Measurements from ENCODE around the gene CCT4. TPM values are rescaled to one million over a fixed set of nuclear protein-coding genes. Genes with fewer than 3 reads are reported as not detected.

CCT4 gene
- total RNA-seq, 2 donors from 2014 or later, result 64.9 to 69.8 TPM

GRCh38 chr2:61910603-61911002, 22.1 kb upstream of the CCT4 start:
- TF ChIP-seq CTCF (IDR thresholded peaks at IDR 0.05), result no peak
- H3K4me3 ChIP-seq, result no peak overlapping the region
- H3K27me3 ChIP-seq, result no peaks in the 10 kb centered on the region
- no peaks in the 10 kb centered on the region for H3K36me3 ChIP-seq
- H3K4me1 ChIP-seq, result peaks cover 0 to 14% of the 10 kb centered on the region in 2 donors
- H3K9me3 ChIP-seq, result no peaks in the 10 kb centered on the region
- no peak overlapping the region for H3K27ac ChIP-seq
- DNase-seq (ENCODE audit: low spot score), result no peak

- no peak for TF ChIP-seq CTCF (IDR thresholded peaks at IDR 0.05)
- Histone ChIP-seq H3K4me3 (no peak overlapping the region), H3K9me3 (no peaks in the 10 kb centered on the region), H3K36me3 (no peaks in the 10 kb centered on the region), H3K27ac (no peak overlapping the region), H3K4me1 (peaks cover 0 to 20% of the 10 kb centered on the region in 2 donors), H3K27me3 (no peaks in the 10 kb centered on the region)
- no peak for DNase-seq (ENCODE audit: low spot score)
These were observed 20.7 kb upstream of the CCT4 start for GRCh38 chr2:61909116-61909515.

- peak overlapping the region; percentile 88 to 95 for H3K4me3 ChIP-seq
- no peak for TF ChIP-seq CTCF (IDR thresholded peaks at IDR 0.05)
- DNase-seq (ENCODE audit: low spot score), result no peak
- no peaks in the 10 kb centered on the region for H3K36me3 ChIP-seq
- H3K4me1 ChIP-seq, result peaks cover 0 to 20% of the 10 kb centered on the region in 2 donors
- H3K9me3 ChIP-seq, result no peaks in the 10 kb centered on the region
- peak overlapping the region; percentile 78 to 82 for H3K27ac ChIP-seq
- no peaks in the 10 kb centered on the region for H3K27me3 ChIP-seq
These were observed 17.7 kb upstream of the CCT4 start for GRCh38 chr2:61906186-61906470.

- Histone ChIP-seq H3K36me3 (no peaks in the 10 kb centered on the region), H3K9me3 (no peaks in the 10 kb centered on the region), H3K27me3 (no peaks in the 10 kb centered on the region)
These were observed 17.1 kb upstream of the CCT4 start, which contains the start of gene COMMD1 for GRCh38 chr2:61905372-61906185. Gene COMMD1 (plus strand): TSS chr2:61905674. CDS start chr2:61905679, 5 bp downstream.

GRCh38 chr2:61900281-61900680, 11.8 kb upstream of the CCT4 start:
- no peak for DNase-seq (ENCODE audit: low spot score)
- Histone ChIP-seq H3K4me1 (peaks cover 0 to 6% of the 10 kb centered on the region in 2 donors), H3K4me3 (no peak overlapping the region), H3K27ac (no peak overlapping the region), H3K36me3 (no peaks in the 10 kb centered on the region), H3K9me3 (no peaks in the 10 kb centered on the region), H3K27me3 (no peaks in the 10 kb centered on the region)
- TF ChIP-seq CTCF (IDR thresholded peaks at IDR 0.05), result no peak

More at GRCh38 chr2:61905372-61906185, 17.1 kb upstream of the CCT4 start, which contains the start of gene COMMD1:
- DNase-seq (ENCODE audit: low spot score), result peak; percentile 80
- H3K4me1 ChIP-seq, result peaks cover 0 to 20% of the 10 kb centered on the region in 2 donors
- peak within 1 kb of the TSS; percentile 88 to 95 for H3K4me3 ChIP-seq
- TF ChIP-seq CTCF (IDR thresholded peaks at IDR 0.05), result peak in 1 of 2 donors; percentile 21
- peak within 1 kb of the TSS; percentile 78 to 82 for H3K27ac ChIP-seq

All from right atrium auricular region (tissue), 2 donors.